ENCODE data around the gene KIF22. TPM values are rescaled to one million over a fixed set of nuclear protein-coding genes. Genes with fewer than 3 reads are reported as not detected.

Gene KIF22
- total and polyA plus RNA-seq, 9 of the 15 experiments (the other 6 are each of a cell fraction or from before 2014, with no cell fraction given): 8.7 to 232 (median 131) TPM

GRCh38 chr16:29769507-29769906 is 21.0 kb upstream of the KIF22 start (continued):
- TF ChIP-seq, protein P1, sequence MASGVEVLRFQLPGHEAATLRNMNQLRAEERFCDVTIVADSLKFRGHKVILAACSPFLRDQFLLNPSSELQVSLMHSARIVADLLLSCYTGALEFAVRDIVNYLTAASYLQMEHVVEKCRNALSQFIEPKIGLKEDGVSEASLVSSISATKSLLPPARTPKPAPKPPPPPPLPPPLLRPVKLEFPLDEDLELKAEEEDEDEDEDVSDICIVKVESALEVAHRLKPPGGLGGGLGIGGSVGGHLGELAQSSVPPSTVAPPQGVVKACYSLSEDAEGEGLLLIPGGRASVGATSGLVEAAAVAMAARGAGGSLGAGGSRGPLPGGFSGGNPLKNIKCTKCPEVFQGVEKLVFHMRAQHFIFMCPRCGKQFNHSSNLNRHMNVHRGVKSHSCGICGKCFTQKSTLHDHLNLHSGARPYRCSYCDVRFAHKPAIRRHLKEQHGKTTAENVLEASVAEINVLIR (CRISPR knock-in tag; IDR thresholded peaks at IDR 0.05): no peak
- TF ChIP-seq HDAC3 (IDR thresholded peaks at IDR 0.05; ENCODE audit: borderline replicate concordance, partially characterized antibody) (no peak), ZNF561 (CRISPR knock-in tag; conservative IDR thresholded peaks at IDR 0.05) (no peak), SREBF1 (IDR thresholded peaks at IDR 0.05; ENCODE audit: borderline replicate concordance, low read depth, low read length) (no peak), IRF1 (CRISPR knock-in tag; IDR thresholded peaks at IDR 0.05; ENCODE audit: borderline replicate concordance) (no peak), BCL6 (CRISPR knock-in tag; IDR thresholded peaks at IDR 0.05) (no peak), MAFF (IDR thresholded peaks at IDR 0.05; ENCODE audit: low read length) (no peak), ZNF311 (CRISPR knock-in tag; IDR thresholded peaks at IDR 0.05) (no peak), FOXK1 (CRISPR knock-in tag; IDR thresholded peaks at IDR 0.05; ENCODE audit: borderline replicate concordance) (no peak), RBFOX2 (IDR thresholded peaks at IDR 0.05; ENCODE audit: low read depth, low read length) (no peak), MTA1 (IDR thresholded peaks at IDR 0.05; ENCODE audit: borderline replicate concordance) (no peak), TCFL5 (CRISPR knock-in tag; conservative IDR thresholded peaks at IDR 0.05) (no peak)
- TF ChIP-seq, protein P2, sequence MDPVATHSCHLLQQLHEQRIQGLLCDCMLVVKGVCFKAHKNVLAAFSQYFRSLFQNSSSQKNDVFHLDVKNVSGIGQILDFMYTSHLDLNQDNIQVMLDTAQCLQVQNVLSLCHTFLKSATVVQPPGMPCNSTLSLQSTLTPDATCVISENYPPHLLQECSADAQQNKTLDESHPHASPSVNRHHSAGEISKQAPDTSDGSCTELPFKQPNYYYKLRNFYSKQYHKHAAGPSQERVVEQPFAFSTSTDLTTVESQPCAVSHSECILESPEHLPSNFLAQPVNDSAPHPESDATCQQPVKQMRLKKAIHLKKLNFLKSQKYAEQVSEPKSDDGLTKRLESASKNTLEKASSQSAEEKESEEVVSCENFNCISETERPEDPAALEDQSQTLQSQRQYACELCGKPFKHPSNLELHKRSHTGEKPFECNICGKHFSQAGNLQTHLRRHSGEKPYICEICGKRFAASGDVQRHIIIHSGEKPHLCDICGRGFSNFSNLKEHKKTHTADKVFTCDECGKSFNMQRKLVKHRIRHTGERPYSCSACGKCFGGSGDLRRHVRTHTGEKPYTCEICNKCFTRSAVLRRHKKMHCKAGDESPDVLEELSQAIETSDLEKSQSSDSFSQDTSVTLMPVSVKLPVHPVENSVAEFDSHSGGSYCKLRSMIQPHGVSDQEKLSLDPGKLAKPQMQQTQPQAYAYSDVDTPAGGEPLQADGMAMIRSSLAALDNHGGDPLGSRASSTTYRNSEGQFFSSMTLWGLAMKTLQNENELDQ (CRISPR knock-in tag; IDR thresholded peaks at IDR 0.05; ENCODE audit: borderline replicate concordance): no peak
- TF ChIP-seq, protein P3, sequence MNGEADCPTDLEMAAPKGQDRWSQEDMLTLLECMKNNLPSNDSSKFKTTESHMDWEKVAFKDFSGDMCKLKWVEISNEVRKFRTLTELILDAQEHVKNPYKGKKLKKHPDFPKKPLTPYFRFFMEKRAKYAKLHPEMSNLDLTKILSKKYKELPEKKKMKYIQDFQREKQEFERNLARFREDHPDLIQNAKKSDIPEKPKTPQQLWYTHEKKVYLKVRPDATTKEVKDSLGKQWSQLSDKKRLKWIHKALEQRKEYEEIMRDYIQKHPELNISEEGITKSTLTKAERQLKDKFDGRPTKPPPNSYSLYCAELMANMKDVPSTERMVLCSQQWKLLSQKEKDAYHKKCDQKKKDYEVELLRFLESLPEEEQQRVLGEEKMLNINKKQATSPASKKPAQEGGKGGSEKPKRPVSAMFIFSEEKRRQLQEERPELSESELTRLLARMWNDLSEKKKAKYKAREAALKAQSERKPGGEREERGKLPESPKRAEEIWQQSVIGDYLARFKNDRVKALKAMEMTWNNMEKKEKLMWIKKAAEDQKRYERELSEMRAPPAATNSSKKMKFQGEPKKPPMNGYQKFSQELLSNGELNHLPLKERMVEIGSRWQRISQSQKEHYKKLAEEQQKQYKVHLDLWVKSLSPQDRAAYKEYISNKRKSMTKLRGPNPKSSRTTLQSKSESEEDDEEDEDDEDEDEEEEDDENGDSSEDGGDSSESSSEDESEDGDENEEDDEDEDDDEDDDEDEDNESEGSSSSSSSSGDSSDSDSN (IDR thresholded peaks at IDR 0.05; ENCODE audit: borderline replicate concordance in 1 of 2, low read depth in 2 of 2, low read length in 2 of 2): no peak

All from K562 (cell line).